Activated CD4-positive, alpha-beta T cell treated with anti-CD3 and anti-CD28 coated beads for 36 hours (primary cell): ENCODE results near the gene RASAL1. TPM values are rescaled to one million over a fixed set of nuclear protein-coding genes. Genes with fewer than 3 reads are reported as not detected.
A peak's percentile ranks its signal among the peaks of the same experiment; 100 is the strongest.

Source experiments
- ATAC-seq: fragments of 200-7000 bp; cut with Tn5 transposase; one replicate; pipeline ENCODE4 v1.10.0; 2021; ENCODE audit warnings: mild to moderate bottlenecking, moderate library complexity
- CTCF ChIA-PET: fragments of 350-600 bp; sonication (Branson Sonifier 250); formaldehyde crosslinking; loops from one replicate; lab custom pipeline; 2021; ENCODE audit warnings: antibody characterized with exemption; lab: Charles Lee
- POLR2A ChIA-PET: fragments of 350-600 bp; sonication (Branson Sonifier 250); formaldehyde crosslinking; loops from one replicate; lab custom pipeline; 2021; ENCODE audit warnings: antibody characterized with exemption, inconsistent platforms; lab: Charles Lee
- DNase-seq: peaks from one replicate; pipeline ENCODE4 v3.0.0-alpha.2; 2020
- H3K27ac Mint-ChIP-seq: one replicate; pipeline ENCODE4 v1.8.0; 2021; ENCODE audit warnings: mixed read lengths
- H3K27me3 Mint-ChIP-seq: one replicate; pipeline ENCODE4 v1.8.0; 2021; ENCODE audit warnings: mixed read lengths
- H3K36me3 Mint-ChIP-seq: one replicate; pipeline ENCODE4 v1.8.0; 2021; ENCODE audit warnings: low read depth, mixed read lengths
- H3K4me1 Mint-ChIP-seq: one replicate; pipeline ENCODE4 v1.8.0; 2021; ENCODE audit warnings: mixed read lengths
- H3K4me3 Mint-ChIP-seq: one replicate; pipeline ENCODE4 v1.8.0; 2021; ENCODE audit warnings: mild to moderate bottlenecking, moderate library complexity, mixed read lengths
- H3K9me3 Mint-ChIP-seq: one replicate; pipeline ENCODE4 v1.8.0; 2021; ENCODE audit warnings: low read depth, mixed read lengths
- intact Hi-C, 2 experiments: fragments of 100-400 bp; cut with DNase I in 1 of 2; cut with micrococcal nuclease in 1 of 2; formaldehyde crosslinking; loops; one replicate each; pipeline versions ENCODE4 v1.14.2 to v1.15.1; 2022 to 2024; cut with DNase I, micrococcal nuclease
- total RNA-seq, 2 experiments: library from RNA; stranded (reverse); gene quantifications; one replicate each; pipeline ENCODE4 v1.2.3, GENCODE V29; 2021

RASAL1 gene
- total RNA-seq, 2 experiments from 2014 or later = 9.0 to 10.6 TPM

GRCh38 chr12:113103756-113104450 lies 31.7 kb downstream of the RASAL1 start:
- H3K4me1 Mint-ChIP-seq = peaks cover 9% of the 10 kb centered on the region
- ATAC-seq (peak; percentile 98), DNase-seq (peak; percentile 86)
- ChIA-PET CTCF (interaction anchor here (0.6 to 1.4 kb wide), 5 partner anchors 31 to 173 kb away, joined by 3 to 5 read pairs (median 4); partner anchors contain the start of gene RASAL1), POLR2A (interaction anchor here (0.6 kb wide), 1 partner anchor 13 kb away, joined by 3 read pairs; no protein-coding TSS in a partner anchor)
- H3K36me3 Mint-ChIP-seq = no peaks in the 10 kb centered on the region
- H3K4me3 Mint-ChIP-seq = peak overlapping the region; percentile 62
- H3K9me3 Mint-ChIP-seq = no peaks in the 10 kb centered on the region
- intact Hi-C loops = loop anchor here in 1 of 2 experiments (1.0 kb wide), 1 partner anchor 31 kb away; the partner anchor contains the start of gene RASAL1
- no peaks in the 10 kb centered on the region for H3K27me3 Mint-ChIP-seq
- H3K27ac Mint-ChIP-seq = peak overlapping the region; percentile 67

GRCh38 chr12:113102811-113103210 lies 32.8 kb downstream of the RASAL1 start:
- Mint-ChIP-seq H3K4me1 (peaks cover 19% of the 10 kb centered on the region), H3K27me3 (no peaks in the 10 kb centered on the region), H3K9me3 (no peaks in the 10 kb centered on the region), H3K36me3 (no peaks in the 10 kb centered on the region), H3K4me3 (no peak overlapping the region), H3K27ac (no peak overlapping the region)
- ATAC-seq = no peak
- intact Hi-C loops = loop anchor here in 1 of 2 experiments (1.0 kb wide), 1 partner anchor 32 kb away; the partner anchor contains the start of gene RASAL1
- ChIA-PET POLR2A (no interaction called here), CTCF (interaction anchor here (0.7 to 2.0 kb wide), 4 partner anchors 52 to 109 kb away, joined by 3 to 9 read pairs (median 4); no protein-coding TSS in a partner anchor)
- no peak for DNase-seq

GRCh38 chr12:113101751-113102150 lies 33.8 kb downstream of the RASAL1 start:
- POLR2A ChIA-PET = interaction anchor here (0.7 kb wide), 1 partner anchor 415 kb away, joined by 3 read pairs; no protein-coding TSS in a partner anchor
- no peak for ATAC-seq
- H3K27ac Mint-ChIP-seq = no peak overlapping the region
- intact Hi-C loops = no loop called here
- no peaks in the 10 kb centered on the region for H3K9me3 Mint-ChIP-seq
- H3K4me3 Mint-ChIP-seq = no peak overlapping the region
- CTCF ChIA-PET = interaction anchor here (0.9 to 2.0 kb wide), 4 partner anchors 13 to 72 kb away, joined by 3 to 11 read pairs (median 6); no protein-coding TSS in a partner anchor
- no peaks in the 10 kb centered on the region for H3K36me3 Mint-ChIP-seq
- DNase-seq = no peak
- H3K27me3 Mint-ChIP-seq = no peaks in the 10 kb centered on the region
- peaks cover 19% of the 10 kb centered on the region for H3K4me1 Mint-ChIP-seq

GRCh38 chr12:113099764-113100163 lies 35.8 kb downstream of the RASAL1 start:
- H3K9me3 Mint-ChIP-seq = no peaks in the 10 kb centered on the region

GRCh38 chr12:113099364-113099763 lies 36.2 kb downstream of the RASAL1 start:
- no peaks in the 10 kb centered on the region for H3K36me3 Mint-ChIP-seq
- peaks cover 24% of the 10 kb centered on the region for H3K4me1 Mint-ChIP-seq
- POLR2A ChIA-PET = no interaction called here
- no peak for DNase-seq
- CTCF ChIA-PET = interaction anchor here (0.7 to 2.6 kb wide), 9 partner anchors 7 to 703 kb away, joined by 3 to 30 read pairs (median 5); no protein-coding TSS in a partner anchor
- no peak overlapping the region for H3K27ac Mint-ChIP-seq
- intact Hi-C loops = loop anchor here (2.0 to 10.0 kb wide), 7 partner anchors 35 to 192 kb away; partner anchors contain the start of genes DTX1 (in 1 of the 2), OAS1 (in 1 of the 2) and RASAL1 (in 1 of the 2)
- H3K9me3 Mint-ChIP-seq = no peaks in the 10 kb centered on the region
- no peak overlapping the region for H3K4me3 Mint-ChIP-seq
- no peak for ATAC-seq
- H3K27me3 Mint-ChIP-seq = no peaks in the 10 kb centered on the region

More at GRCh38 chr12:113099764-113100163, 35.8 kb downstream of the RASAL1 start:
- ChIA-PET POLR2A (no interaction called here), CTCF (interaction anchor here (1.5 to 2.6 kb wide), 2 partner anchors 72 to 107 kb away, joined by 4 to 11 read pairs; no protein-coding TSS in a partner anchor)
- Mint-ChIP-seq H3K4me1 (peaks cover 24% of the 10 kb centered on the region), H3K27ac (no peak overlapping the region), H3K27me3 (no peaks in the 10 kb centered on the region), H3K36me3 (no peaks in the 10 kb centered on the region), H3K4me3 (no peak overlapping the region)
- no peak for DNase-seq
- intact Hi-C loops = loop anchor here (2.0 to 10.0 kb wide), 7 partner anchors 35 to 192 kb away; partner anchors contain the start of genes DTX1 (in 1 of the 2), OAS1 (in 1 of the 2) and RASAL1 (in 1 of the 2)
- ATAC-seq = no peak

GRCh38 chr12:113098441-113099028 lies 37.0 kb downstream of the RASAL1 start:
- POLR2A ChIA-PET = interaction anchor here (0.6 kb wide), 2 partner anchors 14 to 41 kb away, joined by 3 to 5 read pairs; no protein-coding TSS in a partner anchor
- no peak overlapping the region for H3K4me3 Mint-ChIP-seq
- ATAC-seq = peak; percentile 89

GRCh38 chr12:113097716-113098440 lies 37.7 kb downstream of the RASAL1 start:
- no peak overlapping the region for H3K27ac Mint-ChIP-seq
- DNase-seq = no peak
- CTCF ChIA-PET = interaction anchor here (0.6 to 2.6 kb wide), 14 partner anchors 8 to 107 kb away, joined by 3 to 30 read pairs (median 3); no protein-coding TSS in a partner anchor
- no peaks in the 10 kb centered on the region for H3K9me3 Mint-ChIP-seq
- peaks cover 22% of the 10 kb centered on the region for H3K4me1 Mint-ChIP-seq
- no peaks in the 10 kb centered on the region for H3K36me3 Mint-ChIP-seq
- H3K4me3 Mint-ChIP-seq = no peak overlapping the region
- POLR2A ChIA-PET = interaction anchor here (0.6 kb wide), 1 partner anchor 13 kb away, joined by 3 read pairs; no protein-coding TSS in a partner anchor
- H3K27me3 Mint-ChIP-seq = no peaks in the 10 kb centered on the region
- intact Hi-C loops = loop anchor here (1.0 to 10.0 kb wide), 9 partner anchors 37 to 191 kb away; partner anchors contain the start of genes DTX1 (in 1 of the 2), OAS1 (in 1 of the 2) and RASAL1 (in 1 of the 2)
- ATAC-seq = peak; percentile 13

More at GRCh38 chr12:113098441-113099028, 37.0 kb downstream of the RASAL1 start:
- Mint-ChIP-seq H3K9me3 (no peaks in the 10 kb centered on the region), H3K27ac (peak overlapping the region; percentile 70), H3K27me3 (no peaks in the 10 kb centered on the region), H3K36me3 (no peaks in the 10 kb centered on the region), H3K4me1 (peaks cover 21% of the 10 kb centered on the region)
- DNase-seq = peak; percentile 88
- CTCF ChIA-PET = interaction anchor here (0.7 to 2.6 kb wide), 17 partner anchors 8 to 702 kb away, joined by 3 to 30 read pairs (median 3); no protein-coding TSS in a partner anchor
- intact Hi-C loops = loop anchor here (1.0 to 10.0 kb wide), 9 partner anchors 36 to 191 kb away; partner anchors contain the start of genes DTX1 (in 1 of the 2), OAS1 (in 1 of the 2) and RASAL1 (in 1 of the 2)

- Mint-ChIP-seq H3K9me3 (no peaks in the 10 kb centered on the region), H3K27ac (no peak overlapping the region), H3K27me3 (no peaks in the 10 kb centered on the region), H3K4me1 (peaks cover 32% of the 10 kb centered on the region), H3K4me3 (no peak overlapping the region), H3K36me3 (no peaks in the 10 kb centered on the region)
- POLR2A ChIA-PET = no interaction called here
- ATAC-seq (no peak), DNase-seq (no peak)
- intact Hi-C loops = loop anchor here (5.0 to 10.0 kb wide), 4 partner anchors 55 to 190 kb away; partner anchors contain the start of gene OAS1 (in 1 of the 2)
- CTCF ChIA-PET = interaction anchor here (0.7 to 1.5 kb wide), 8 partner anchors 12 to 104 kb away, joined by 3 to 6 read pairs (median 3); no protein-coding TSS in a partner anchor
Measured at GRCh38 chr12:113096675-113097461, 38.7 kb downstream of the RASAL1 start.

- H3K36me3 Mint-ChIP-seq = no peaks in the 10 kb centered on the region
- DNase-seq = no peak
- intact Hi-C loops = loop anchor here (5.0 to 10.0 kb wide), 4 partner anchors 57 to 188 kb away; partner anchors contain the start of gene OAS1 (in 1 of the 2)
- H3K27ac Mint-ChIP-seq = no peak overlapping the region
- ChIA-PET CTCF (interaction anchor here (1.5 kb wide), 1 partner anchor 46 kb away, joined by 6 read pairs; no protein-coding TSS in a partner anchor), POLR2A (interaction anchor here (0.6 kb wide), 1 partner anchor 57 kb away, joined by 3 read pairs; no protein-coding TSS in a partner anchor)
- ATAC-seq = no peak
- no peaks in the 10 kb centered on the region for H3K9me3 Mint-ChIP-seq
- no peak overlapping the region for H3K4me3 Mint-ChIP-seq
- H3K27me3 Mint-ChIP-seq = no peaks in the 10 kb centered on the region
- peaks cover 46% of the 10 kb centered on the region for H3K4me1 Mint-ChIP-seq
Measured at GRCh38 chr12:113095405-113095804, 40.2 kb downstream of the RASAL1 start.
